ENCODE measurements around the gene COLGALT1. TPM values are rescaled to one million over a fixed set of nuclear protein-coding genes. Genes with fewer than 3 reads are reported as not detected.

Gene COLGALT1
- total and polyA plus RNA-seq, 4 donors: 14.4 to 32.2 (median 22.5) TPM

GRCh38 chr19:17616686-17616960 is 61.2 kb downstream of the COLGALT1 start:
- H3K27me3 ChIP-seq (ENCODE audit: control insufficient read depth in 4 of 4, insufficient read depth in 4 of 4, low read length in 3 of 4): peaks cover 0 to 3% (median 0%) of the 10 kb centered on the region in 4 donors
- no peak for DNase-seq (ENCODE audit: low spot score)
- peaks cover 0 to 4% (median 1%) of the 10 kb centered on the region in 4 donors for H3K9me3 ChIP-seq (ENCODE audit: control insufficient read depth in 4 of 4, low read length in 3 of 4)
- H3K27ac ChIP-seq (ENCODE audit: low read depth in 1 of 2, low read length in 2 of 2): no peak overlapping the region
- H3K4me1 ChIP-seq (ENCODE audit: control insufficient read depth in 4 of 4, insufficient read depth in 4 of 4, low read length in 3 of 4): peaks cover 0 to 2% (median 0%) of the 10 kb centered on the region in 4 donors
- 22% methylated on average over 11 of the region's 11 CpGs for WGBS
- H3K36me3 ChIP-seq (ENCODE audit: control insufficient read depth in 4 of 4, insufficient read depth in 3 of 4, low read depth in 1 of 4, low read length in 3 of 4): no peaks in the 10 kb centered on the region
- TF ChIP-seq NR2F2 (IDR thresholded peaks at IDR 0.05): no peak
- TF ChIP-seq, protein P1, sequence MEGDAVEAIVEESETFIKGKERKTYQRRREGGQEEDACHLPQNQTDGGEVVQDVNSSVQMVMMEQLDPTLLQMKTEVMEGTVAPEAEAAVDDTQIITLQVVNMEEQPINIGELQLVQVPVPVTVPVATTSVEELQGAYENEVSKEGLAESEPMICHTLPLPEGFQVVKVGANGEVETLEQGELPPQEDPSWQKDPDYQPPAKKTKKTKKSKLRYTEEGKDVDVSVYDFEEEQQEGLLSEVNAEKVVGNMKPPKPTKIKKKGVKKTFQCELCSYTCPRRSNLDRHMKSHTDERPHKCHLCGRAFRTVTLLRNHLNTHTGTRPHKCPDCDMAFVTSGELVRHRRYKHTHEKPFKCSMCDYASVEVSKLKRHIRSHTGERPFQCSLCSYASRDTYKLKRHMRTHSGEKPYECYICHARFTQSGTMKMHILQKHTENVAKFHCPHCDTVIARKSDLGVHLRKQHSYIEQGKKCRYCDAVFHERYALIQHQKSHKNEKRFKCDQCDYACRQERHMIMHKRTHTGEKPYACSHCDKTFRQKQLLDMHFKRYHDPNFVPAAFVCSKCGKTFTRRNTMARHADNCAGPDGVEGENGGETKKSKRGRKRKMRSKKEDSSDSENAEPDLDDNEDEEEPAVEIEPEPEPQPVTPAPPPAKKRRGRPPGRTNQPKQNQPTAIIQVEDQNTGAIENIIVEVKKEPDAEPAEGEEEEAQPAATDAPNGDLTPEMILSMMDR (IDR thresholded peaks at IDR 0.05; ENCODE audit: low read depth, low read length, missing input control): no peak
- TF ChIP-seq HNF4A (conservative IDR thresholded peaks at IDR 0.05): no peak
- no peak for TF ChIP-seq FOXA2 (IDR thresholded peaks at IDR 0.05)
- TF ChIP-seq TAF1 (conservative IDR thresholded peaks at IDR 0.05): no peak
- no peak for TF ChIP-seq EGR1 (IDR thresholded peaks at IDR 0.05; ENCODE audit: low read depth in 2 of 2)
- no peak for TF ChIP-seq ZBTB33 (IDR thresholded peaks at IDR 0.05)
- TF ChIP-seq SP1 (IDR thresholded peaks at IDR 0.05): no peak
- TF ChIP-seq RXRA (IDR thresholded peaks at IDR 0.05): no peak
- TF ChIP-seq YY1 (IDR thresholded peaks at IDR 0.05): no peak
- no peak for TF ChIP-seq RAD21 (IDR thresholded peaks at IDR 0.05)
- no peak for TF ChIP-seq GABPA (IDR thresholded peaks at IDR 0.05 in 1 of 2, conservative IDR thresholded peaks at IDR 0.05 in 1 of 2)
- no peak for TF ChIP-seq ATF3 (IDR thresholded peaks at IDR 0.05)
- no peak for TF ChIP-seq HNF4G (IDR thresholded peaks at IDR 0.05)
- no peak overlapping the region for H3K9ac ChIP-seq (ENCODE audit: low read depth in 1 of 2, low read length in 2 of 2)
- no peak overlapping the region for H3K4me3 ChIP-seq (ENCODE audit: low read depth in 1 of 3, low read length in 3 of 3)

- peaks cover 0 to 9% (median 2%) of the 10 kb centered on the region in 4 donors for H3K9me3 ChIP-seq (ENCODE audit: control insufficient read depth in 4 of 4, low read length in 3 of 4)
- 55% methylated on average over 28 of the region's 28 CpGs for WGBS
- peaks cover 0 to 2% (median 0%) of the 10 kb centered on the region in 4 donors for H3K4me1 ChIP-seq (ENCODE audit: control insufficient read depth in 4 of 4, insufficient read depth in 4 of 4, low read length in 3 of 4)
- no peak overlapping the region for H3K27ac ChIP-seq (ENCODE audit: low read depth in 1 of 2, low read length in 2 of 2)
- H3K9ac ChIP-seq (ENCODE audit: low read depth in 1 of 2, low read length in 2 of 2): no peak overlapping the region
- TF ChIP-seq JUND (IDR thresholded peaks at IDR 0.05) (no peak), HNF4G (IDR thresholded peaks at IDR 0.05) (no peak), ATF3 (IDR thresholded peaks at IDR 0.05) (no peak), SP1 (IDR thresholded peaks at IDR 0.05) (no peak), ZBTB33 (IDR thresholded peaks at IDR 0.05) (no peak), HNF4A (conservative IDR thresholded peaks at IDR 0.05) (no peak), NR2F2 (IDR thresholded peaks at IDR 0.05) (no peak)
- TF ChIP-seq, protein P2, sequence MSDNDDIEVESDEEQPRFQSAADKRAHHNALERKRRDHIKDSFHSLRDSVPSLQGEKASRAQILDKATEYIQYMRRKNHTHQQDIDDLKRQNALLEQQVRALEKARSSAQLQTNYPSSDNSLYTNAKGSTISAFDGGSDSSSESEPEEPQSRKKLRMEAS (IDR thresholded peaks at IDR 0.05): no peak
- TF ChIP-seq, protein P1 (IDR thresholded peaks at IDR 0.05; ENCODE audit: low read depth, low read length, missing input control): no peak
- no peaks in the 10 kb centered on the region for H3K36me3 ChIP-seq (ENCODE audit: control insufficient read depth in 4 of 4, insufficient read depth in 3 of 4, low read depth in 1 of 4, low read length in 3 of 4)
- no peak overlapping the region for H3K4me3 ChIP-seq (ENCODE audit: low read depth in 1 of 3, low read length in 3 of 3)
- DNase-seq (ENCODE audit: low spot score): no peak
- peaks cover 0 to 3% (median 0%) of the 10 kb centered on the region in 4 donors for H3K27me3 ChIP-seq (ENCODE audit: control insufficient read depth in 4 of 4, insufficient read depth in 4 of 4, low read length in 3 of 4)
Measured at GRCh38 chr19:17616961-17617806, 61.7 kb downstream of the COLGALT1 start.
